Fibroblast of peridontal ligament (primary cell): ENCODE results near the gene FH.

Experiments
- DNase-seq: peaks from one replicate; pipeline ENCODE4 v3.0.0-alpha.2; 2010; ENCODE audit errors: extremely low read depth

The FH gene

GRCh38 chr1:241459186-241459802 is 60.3 kb downstream of the FH start:
- DNase-seq = no peak

- DNase-seq = no peak
Measured at GRCh38 chr1:241457421-241457820, 62.1 kb downstream of the FH start.

DNA sequence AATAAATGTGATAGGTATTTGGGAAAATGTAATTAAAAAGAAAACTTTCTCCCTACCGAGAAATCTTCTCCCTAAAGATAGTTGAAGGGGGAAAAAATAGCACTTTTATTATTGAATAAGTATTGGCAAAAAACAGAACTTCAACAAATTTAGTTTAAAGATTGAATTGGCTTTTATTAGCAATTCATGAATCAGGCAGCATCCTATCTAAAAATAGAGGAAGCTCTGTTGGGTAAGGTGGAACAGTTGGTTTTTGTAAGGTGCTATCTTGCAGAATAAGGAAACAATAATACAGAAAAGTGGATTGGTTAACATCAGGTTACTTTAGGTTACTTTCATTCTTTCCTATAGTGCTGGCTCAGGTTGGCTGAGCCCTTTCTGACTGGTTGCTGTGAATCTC is 62.8 kb downstream of the FH start:
- DNase-seq = no peak

GRCh38 chr1:241453732-241454131 is 65.8 kb downstream of the FH start:
- no peak for DNase-seq

- no peak for DNase-seq
Measured at GRCh38 chr1:241451956-241452355, 67.6 kb downstream of the FH start.
